Measurements from ENCODE around the gene ATL3. TPM values are rescaled to one million over a fixed set of nuclear protein-coding genes. Genes with fewer than 3 reads are reported as not detected.
"Not testable (repeated sequence)": the region's sequence is repeated elsewhere in the genome, so short reads cannot be mapped to it uniquely, and the experiment has no call there.

Gene ATL3
- total and polyA plus RNA-seq, 2 donors (not counting 3 experiments of a cell fraction or from before 2014, with no cell fraction given): 21.7 to 70.2 TPM

DNA sequence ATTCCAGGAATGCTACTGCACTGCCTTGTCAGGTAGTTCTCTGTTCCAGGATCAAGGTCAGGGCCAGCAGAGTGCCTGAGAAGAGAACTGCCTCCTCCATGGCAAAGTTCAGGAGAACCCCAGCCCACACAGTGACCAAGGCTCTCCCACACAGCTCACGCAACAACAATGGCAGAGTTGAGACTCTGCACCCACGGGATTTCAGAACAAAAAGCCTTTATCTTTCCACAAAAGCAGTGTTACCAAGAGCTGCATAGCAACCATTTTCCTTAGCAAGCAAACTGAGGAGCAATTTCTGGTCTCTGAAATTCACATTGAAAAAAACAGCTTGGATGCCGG lies 68.0 kb downstream of the ATL3 start:
- no peak overlapping the region for H3K9ac ChIP-seq (replicated peaks; ENCODE audit: extremely low read depth, insufficient read depth, low read length)

DNA sequence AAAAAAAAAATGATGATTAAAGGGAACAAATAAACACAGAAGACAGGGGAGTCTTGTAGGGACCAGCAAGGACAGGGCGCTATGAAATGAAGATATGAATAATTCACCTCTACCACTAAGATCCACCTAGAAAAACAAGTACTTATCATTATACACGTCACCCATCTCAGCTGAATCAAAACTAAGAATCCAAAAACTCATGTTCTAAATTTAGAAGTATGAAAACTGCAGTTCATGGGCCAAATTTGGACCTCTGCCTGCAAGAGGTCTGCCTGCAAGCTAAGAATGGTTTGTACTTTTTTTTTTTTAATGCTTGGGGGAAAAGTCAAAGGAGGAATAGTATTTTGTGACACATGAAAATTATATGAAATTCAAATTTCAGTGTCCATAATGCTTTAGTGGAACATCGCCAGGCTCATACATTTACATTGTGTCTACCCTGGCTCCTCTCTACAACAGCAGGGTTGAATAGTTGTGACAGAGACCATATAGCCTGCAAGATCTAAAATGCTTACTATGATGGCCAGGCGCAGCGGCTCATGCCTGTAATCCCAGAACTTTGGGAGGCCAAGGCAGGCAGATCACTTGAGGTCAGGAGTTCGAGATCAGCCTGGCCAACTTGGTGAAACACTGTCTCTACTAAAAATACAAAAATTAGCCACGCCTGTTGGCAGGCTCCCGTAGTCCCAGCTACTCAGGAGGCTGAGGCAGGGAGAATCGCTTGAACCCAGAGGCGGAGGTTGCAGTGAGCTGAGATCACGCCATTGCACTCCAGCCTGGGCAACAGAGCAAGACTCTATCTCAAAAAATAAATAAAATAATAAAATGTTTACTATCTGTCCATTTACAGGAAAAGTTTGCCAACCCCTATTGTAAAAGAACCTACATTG lies 68.6 kb downstream of the ATL3 start:
- H3K27ac ChIP-seq (ENCODE audit: insufficient read depth, low read depth, low read length); H3K9ac ChIP-seq (replicated peaks; ENCODE audit: extremely low read depth, insufficient read depth, low read length); BruUV-seq (replicated peaks); dilution Hi-C loops (cut with MboI; ENCODE audit: extremely low pct_ligation_motif_present, low sequenced_read_pairs); FAIRE-seq; intact Hi-C loops (cut with micrococcal nuclease); H3K9me3 ChIP-seq (replicated peaks; ENCODE audit: control insufficient read depth, insufficient read depth, low read length); DNase-seq (ENCODE audit: low read depth, low spot score); H3K36me3 ChIP-seq (ENCODE audit: control insufficient read depth in 2 of 2, extremely low read depth in 1 of 2, insufficient read depth in 2 of 2, low read length in 2 of 2); H3K27me3 ChIP-seq (ENCODE audit: control insufficient read depth in 2 of 2, insufficient read depth in 2 of 2, low read length in 2 of 2); H3K4me3 ChIP-seq (replicated peaks in 1 of 3; ENCODE audit: insufficient read depth in 1 of 3, low read depth in 1 of 3, low read length in 3 of 3); H3K9me1 ChIP-seq (replicated peaks; ENCODE audit: control insufficient read depth, extremely low read depth, insufficient read depth, low read length); H4K20me1 ChIP-seq (replicated peaks; ENCODE audit: control insufficient read depth, extremely low read depth, insufficient read depth, low read length); H3K4me1 ChIP-seq (ENCODE audit: control insufficient read depth, extremely low read depth, insufficient read depth, low read length); POLR2A ChIA-PET; H2AFZ ChIP-seq (ENCODE audit: low read depth, low read length); H3K4me2 ChIP-seq (ENCODE audit: insufficient read depth, low read length); H3K79me2 ChIP-seq (ENCODE audit: control insufficient read depth, insufficient read depth, low read length): not testable (repeated sequence)
- CTCF ChIA-PET: interaction anchor here (1.5 to 1.7 kb wide), 2 partner anchors 33 to 35 kb away, joined by 4 to 5 read pairs; no protein-coding TSS in a partner anchor

More for the DNA sequence above, 68.0 kb downstream of the ATL3 start:
- no peak overlapping the region for H2AFZ ChIP-seq (ENCODE audit: low read depth, low read length)
- H3K9me3 ChIP-seq (replicated peaks; ENCODE audit: control insufficient read depth, insufficient read depth, low read length): no peaks in the 10 kb centered on the region
- intact Hi-C loops (cut with micrococcal nuclease) (no loop called here), dilution Hi-C loops (cut with MboI; ENCODE audit: extremely low pct_ligation_motif_present, low sequenced_read_pairs) (no loop called here)
- H4K20me1 ChIP-seq (replicated peaks; ENCODE audit: control insufficient read depth, extremely low read depth, insufficient read depth, low read length): no peaks in the 10 kb centered on the region
- TF ChIP-seq FOS (IDR thresholded peaks at IDR 0.05; ENCODE audit: borderline replicate concordance, insufficient read depth, low read length) (no peak), JUN (IDR thresholded peaks at IDR 0.05; ENCODE audit: borderline replicate concordance, insufficient read depth, insufficient read length, low read depth) (no peak)
- TF ChIP-seq, protein P1, sequence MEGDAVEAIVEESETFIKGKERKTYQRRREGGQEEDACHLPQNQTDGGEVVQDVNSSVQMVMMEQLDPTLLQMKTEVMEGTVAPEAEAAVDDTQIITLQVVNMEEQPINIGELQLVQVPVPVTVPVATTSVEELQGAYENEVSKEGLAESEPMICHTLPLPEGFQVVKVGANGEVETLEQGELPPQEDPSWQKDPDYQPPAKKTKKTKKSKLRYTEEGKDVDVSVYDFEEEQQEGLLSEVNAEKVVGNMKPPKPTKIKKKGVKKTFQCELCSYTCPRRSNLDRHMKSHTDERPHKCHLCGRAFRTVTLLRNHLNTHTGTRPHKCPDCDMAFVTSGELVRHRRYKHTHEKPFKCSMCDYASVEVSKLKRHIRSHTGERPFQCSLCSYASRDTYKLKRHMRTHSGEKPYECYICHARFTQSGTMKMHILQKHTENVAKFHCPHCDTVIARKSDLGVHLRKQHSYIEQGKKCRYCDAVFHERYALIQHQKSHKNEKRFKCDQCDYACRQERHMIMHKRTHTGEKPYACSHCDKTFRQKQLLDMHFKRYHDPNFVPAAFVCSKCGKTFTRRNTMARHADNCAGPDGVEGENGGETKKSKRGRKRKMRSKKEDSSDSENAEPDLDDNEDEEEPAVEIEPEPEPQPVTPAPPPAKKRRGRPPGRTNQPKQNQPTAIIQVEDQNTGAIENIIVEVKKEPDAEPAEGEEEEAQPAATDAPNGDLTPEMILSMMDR (IDR thresholded peaks at IDR 0.05; ENCODE audit: extremely low read depth in 1 of 2, insufficient read depth in 1 of 2, low read depth in 1 of 2, low read length in 2 of 2): no peak
- ChIA-PET POLR2A (no interaction called here), CTCF (interaction anchor here (1.3 kb wide), 1 partner anchor 33 kb away, joined by 5 read pairs; no protein-coding TSS in a partner anchor)
- no peaks in the 10 kb centered on the region for H3K36me3 ChIP-seq (ENCODE audit: control insufficient read depth in 2 of 2, extremely low read depth in 1 of 2, insufficient read depth in 2 of 2, low read length in 2 of 2)
- DNase-seq (ENCODE audit: low read depth, low spot score) (no peak), FAIRE-seq (no peak)
- BruUV-seq (replicated peaks): no TSS peak
- H3K4me3 ChIP-seq (replicated peaks in 1 of 3; ENCODE audit: insufficient read depth in 1 of 3, low read depth in 1 of 3, low read length in 3 of 3): no peak overlapping the region
- no peaks in the 10 kb centered on the region for H3K9me1 ChIP-seq (replicated peaks; ENCODE audit: control insufficient read depth, extremely low read depth, insufficient read depth, low read length)
- no peak overlapping the region for H3K27ac ChIP-seq (ENCODE audit: insufficient read depth, low read depth, low read length)
- H3K79me2 ChIP-seq (ENCODE audit: control insufficient read depth, insufficient read depth, low read length): peaks cover 4% of the 10 kb centered on the region
- H3K4me2 ChIP-seq (ENCODE audit: insufficient read depth, low read length): no peak overlapping the region
- H3K27me3 ChIP-seq (ENCODE audit: control insufficient read depth in 2 of 2, insufficient read depth in 2 of 2, low read length in 2 of 2): no peaks in the 10 kb centered on the region
- no peaks in the 10 kb centered on the region for H3K4me1 ChIP-seq (ENCODE audit: control insufficient read depth, extremely low read depth, insufficient read depth, low read length)

Measured in endothelial cell of umbilical vein (primary cell).